ENCODE data around the gene GRIPAP1.

The GRIPAP1 gene

GRCh38 chrX:48972220-48973164 lies 29.6 kb downstream of the GRIPAP1 start:
- peak; percentile 77 for ATAC-seq
- TF ChIP-seq ZFP3 (CRISPR knock-in tag; IDR thresholded peaks at IDR 0.05) (no peak), ISL1 (CRISPR knock-in tag; IDR thresholded peaks at IDR 0.05) (no peak), POU6F1 (CRISPR knock-in tag; IDR thresholded peaks at IDR 0.05; ENCODE audit: borderline replicate concordance, low read depth) (no peak), TSHZ2 (CRISPR knock-in tag; IDR thresholded peaks at IDR 0.05) (no peak), CREB5 (CRISPR knock-in tag; IDR thresholded peaks at IDR 0.05; ENCODE audit: low read depth) (no peak), SNAI2 (CRISPR knock-in tag; IDR thresholded peaks at IDR 0.05) (no peak), ZNF565 (CRISPR knock-in tag; conservative IDR thresholded peaks at IDR 0.05; ENCODE audit: low read depth) (no peak), ESRRG (CRISPR knock-in tag; IDR thresholded peaks at IDR 0.05) (no peak), TCF4 (CRISPR knock-in tag; IDR thresholded peaks at IDR 0.05; ENCODE audit: borderline replicate concordance) (no peak), CSDC2 (CRISPR knock-in tag; IDR thresholded peaks at IDR 0.05) (no peak), TOX (CRISPR knock-in tag; IDR thresholded peaks at IDR 0.05; ENCODE audit: borderline replicate concordance) (no peak), OSR1 (CRISPR knock-in tag; IDR thresholded peaks at IDR 0.05) (no peak), ARNTL (CRISPR knock-in tag; IDR thresholded peaks at IDR 0.05; ENCODE audit: borderline replicate concordance, low read depth) (no peak), RARB (CRISPR knock-in tag; IDR thresholded peaks at IDR 0.05) (no peak), GLIS3 (CRISPR knock-in tag; IDR thresholded peaks at IDR 0.05) (no peak), ZC3H10 (CRISPR knock-in tag; IDR thresholded peaks at IDR 0.05) (no peak)

- ATAC-seq = peak; percentile 51
- no peak for TF ChIP-seq CSRNP3 (CRISPR knock-in tag; IDR thresholded peaks at IDR 0.05)
- TF ChIP-seq ARNTL (CRISPR knock-in tag; IDR thresholded peaks at IDR 0.05; ENCODE audit: borderline replicate concordance, low read depth) = no peak
- TF ChIP-seq TOX (CRISPR knock-in tag; IDR thresholded peaks at IDR 0.05; ENCODE audit: borderline replicate concordance) = no peak
- peak; percentile 26; the same call in 1 of the 2 replicates for TF ChIP-seq ZFP3 (CRISPR knock-in tag; IDR thresholded peaks at IDR 0.05)
- TF ChIP-seq SNAI2 (CRISPR knock-in tag; IDR thresholded peaks at IDR 0.05) = no peak
- TF ChIP-seq TSHZ2 (CRISPR knock-in tag; IDR thresholded peaks at IDR 0.05) = no peak
- no peak for TF ChIP-seq PPARA (CRISPR knock-in tag; IDR thresholded peaks at IDR 0.05; ENCODE audit: borderline replicate concordance)
- peak; percentile 67; the same call in 1 of the 2 replicates for TF ChIP-seq PATZ1 (CRISPR knock-in tag; IDR thresholded peaks at IDR 0.05; ENCODE audit: borderline replicate concordance)
- TF ChIP-seq ZNF70 (CRISPR knock-in tag; IDR thresholded peaks at IDR 0.05) = no peak
Measured at GRCh38 chrX:48971249-48972219, 30.5 kb downstream of the GRIPAP1 start, which contains the start of gene KCND1. TSS of gene KCND1 (minus strand) at chrX:48971844. CDS start at chrX:48970271, 1,573 bp downstream.
